Thyroid gland (tissue), 4 donors: ENCODE measurements around the gene TTN. TPM values are rescaled to one million over a fixed set of nuclear protein-coding genes. Genes with fewer than 3 reads are reported as not detected.

Experiments
- DNase-seq, 2 donors: peaks; one replicate each; pipeline ENCODE4 v3.0.0-alpha.2; 2019
- H3K27ac ChIP-seq, 3 donors: fragments of 200-600 bp; sonication (generic); 1 replicate in 2 of 3; 2 replicates in 1 of 3; pipeline ENCODE4 v1.5.1; 2016 to 2019; ENCODE audit warnings: mild to moderate bottlenecking in 1 of 3, moderate library complexity in 1 of 3
- H3K27me3 ChIP-seq: fragments of 200-600 bp; sonication (generic); one replicate; pipeline ENCODE4 v1.5.1; 2019
- H3K36me3 ChIP-seq, 2 donors: fragments of 200-600 bp; sonication (generic); one replicate each; pipeline ENCODE4 v1.5.1; 2016 to 2019
- H3K4me1 ChIP-seq, 2 donors: fragments of 200-600 bp; sonication (generic); one replicate each; pipeline ENCODE4 v1.5.1; 2017 to 2019
- H3K4me3 ChIP-seq, 3 donors: fragments of 200-600 bp; sonication (generic); replicated peaks in 1 of 3; 1 replicate in 2 of 3; 2 replicates in 1 of 3; pipeline ENCODE4 v1.5.1; 2016; ENCODE audit warnings: mild to moderate bottlenecking in 1 of 3
- H3K9me3 ChIP-seq: fragments of 200-600 bp; sonication (generic); one replicate; pipeline ENCODE4 v1.5.1; 2017
- POLR2A ChIP-seq, 2 donors: fragments of 450-650 bp; IDR thresholded peaks; one replicate each; pipeline ENCODE4 v1.6.1; 2017; ENCODE audit warnings: antibody characterized with exemption in 2 of 2, mild to moderate bottlenecking in 2 of 2, moderate library complexity in 1 of 2
- WGBS, 2 donors: methylation state at CpG; one replicate each; pipeline ENCODE4 v1.1.5; 2017; 5-methylcytosine and 5-hydroxymethylcytosine counted together
- intact Hi-C: fragments of 100-400 bp; cut with DNase I; formaldehyde crosslinking; loops from one replicate; pipeline ENCODE4 v1.15.1; 2023
- total RNA-seq, 4 donors: library from RNA; depleted of rRNA; stranded (reverse); fragments of >200 nt; gene quantifications; one replicate each; pipeline ENCODE4 v1.2.3, GENCODE V29; 2016
- TF ChIP-seq, protein P1 (sequence below), 6 experiments: fragments of 200-600 bp in 3 of 6; fragments of 450-650 bp in 3 of 6; sonication (generic) in 3 of 6; IDR thresholded peaks; one replicate each; pipeline ENCODE4 v1.5.1; 2016 to 2019; ENCODE audit warnings: antibody characterized with exemption in 6 of 6, mild to moderate bottlenecking in 2 of 6, inconsistent platforms in 1 of 6, moderate library complexity in 1 of 6

TTN gene
- total RNA-seq, 4 donors from 2014 or later, result 6.3 to 11.3 (median 10.3) TPM

- no peak for DNase-seq
- TF ChIP-seq, protein P1, sequence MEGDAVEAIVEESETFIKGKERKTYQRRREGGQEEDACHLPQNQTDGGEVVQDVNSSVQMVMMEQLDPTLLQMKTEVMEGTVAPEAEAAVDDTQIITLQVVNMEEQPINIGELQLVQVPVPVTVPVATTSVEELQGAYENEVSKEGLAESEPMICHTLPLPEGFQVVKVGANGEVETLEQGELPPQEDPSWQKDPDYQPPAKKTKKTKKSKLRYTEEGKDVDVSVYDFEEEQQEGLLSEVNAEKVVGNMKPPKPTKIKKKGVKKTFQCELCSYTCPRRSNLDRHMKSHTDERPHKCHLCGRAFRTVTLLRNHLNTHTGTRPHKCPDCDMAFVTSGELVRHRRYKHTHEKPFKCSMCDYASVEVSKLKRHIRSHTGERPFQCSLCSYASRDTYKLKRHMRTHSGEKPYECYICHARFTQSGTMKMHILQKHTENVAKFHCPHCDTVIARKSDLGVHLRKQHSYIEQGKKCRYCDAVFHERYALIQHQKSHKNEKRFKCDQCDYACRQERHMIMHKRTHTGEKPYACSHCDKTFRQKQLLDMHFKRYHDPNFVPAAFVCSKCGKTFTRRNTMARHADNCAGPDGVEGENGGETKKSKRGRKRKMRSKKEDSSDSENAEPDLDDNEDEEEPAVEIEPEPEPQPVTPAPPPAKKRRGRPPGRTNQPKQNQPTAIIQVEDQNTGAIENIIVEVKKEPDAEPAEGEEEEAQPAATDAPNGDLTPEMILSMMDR (IDR thresholded peaks at IDR 0.05), result no peak
- no peak for TF ChIP-seq POLR2A (IDR thresholded peaks at IDR 0.05)
- no peaks in the 10 kb centered on the region for H3K4me1 ChIP-seq
- WGBS, 2 donors, result 95 to 97% methylated on average over 1 of the region's 1 CpG
- H3K36me3 ChIP-seq, result no peaks in the 10 kb centered on the region
- intact Hi-C loops, result no loop called here
- no peak overlapping the region for H3K4me3 ChIP-seq
- H3K27me3 ChIP-seq, result no peaks in the 10 kb centered on the region
- H3K9me3 ChIP-seq, result no peaks in the 10 kb centered on the region
- no peak overlapping the region for H3K27ac ChIP-seq
Measured at GRCh38 chr2:178819147-178819875, 12.1 kb upstream of the TTN start.

GRCh38 chr2:178811901-178812300, 4.7 kb upstream of the TTN start:
- no peaks in the 10 kb centered on the region for H3K36me3 ChIP-seq
- no peak for DNase-seq
- no peaks in the 10 kb centered on the region for H3K9me3 ChIP-seq
- no peaks in the 10 kb centered on the region for H3K27me3 ChIP-seq
- no peak overlapping the region for H3K27ac ChIP-seq
- H3K4me1 ChIP-seq, result no peaks in the 10 kb centered on the region
- H3K4me3 ChIP-seq, result no peak overlapping the region
- 82% methylated on average over 2 of the region's 2 CpGs for WGBS, 2 donors
- no peak for TF ChIP-seq POLR2A (IDR thresholded peaks at IDR 0.05)
- TF ChIP-seq, protein P1 (IDR thresholded peaks at IDR 0.05), result no peak
- intact Hi-C loops, result no loop called here

GRCh38 chr2:178811045-178811444, 3.8 kb upstream of the TTN start:
- no peaks in the 10 kb centered on the region for H3K27me3 ChIP-seq
- DNase-seq, result no peak
- intact Hi-C loops, result no loop called here
- no peaks in the 10 kb centered on the region for H3K9me3 ChIP-seq
- H3K36me3 ChIP-seq, result no peaks in the 10 kb centered on the region
- 92 to 93% methylated on average over 2 of the region's 2 CpGs for WGBS, 2 donors
- no peak overlapping the region for H3K27ac ChIP-seq
- H3K4me1 ChIP-seq, result no peaks in the 10 kb centered on the region
- H3K4me3 ChIP-seq, result no peak overlapping the region
- no peak for TF ChIP-seq POLR2A (IDR thresholded peaks at IDR 0.05)
- TF ChIP-seq, protein P1 (IDR thresholded peaks at IDR 0.05), result no peak

- intact Hi-C loops, result no loop called here
Measured at GRCh38 chr2:178810422-178810821, 3.2 kb upstream of the TTN start.

GRCh38 chr2:178806543-178806942, 680 bp downstream of the TTN start:
- no peak for TF ChIP-seq POLR2A (IDR thresholded peaks at IDR 0.05)
- Histone ChIP-seq H3K4me3 (no peak overlapping the region), H3K36me3 (no peaks in the 10 kb centered on the region), H3K27me3 (no peaks in the 10 kb centered on the region), H3K9me3 (no peaks in the 10 kb centered on the region), H3K4me1 (no peaks in the 10 kb centered on the region), H3K27ac (no peak overlapping the region)
- DNase-seq, result no peak
- intact Hi-C loops, result no loop called here
- 91 to 97% methylated on average over 1 of the region's 1 CpG for whole genome bisulfite sequencing, 2 donors

More at GRCh38 chr2:178810422-178810821, 3.2 kb upstream of the TTN start:
- Histone ChIP-seq H3K36me3 (no peaks in the 10 kb centered on the region), H3K27ac (no peak overlapping the region), H3K4me1 (no peaks in the 10 kb centered on the region), H3K4me3 (no peak overlapping the region), H3K27me3 (no peaks in the 10 kb centered on the region), H3K9me3 (no peaks in the 10 kb centered on the region)
- WGBS, 2 donors, result 78 to 86% methylated on average over 5 of the region's 5 CpGs
- no peak for DNase-seq
- TF ChIP-seq POLR2A (IDR thresholded peaks at IDR 0.05), result no peak
- TF ChIP-seq, protein P1 (IDR thresholded peaks at IDR 0.05), result no peak
